Natural killer cell (primary cell): ENCODE data around the gene LCN6. TPM values are rescaled to one million over a fixed set of nuclear protein-coding genes. Genes with fewer than 3 reads are reported as not detected.

Experiments
- ATAC-seq, 3 donors: fragments of 150-1000 bp in 2 of 3; fragments of 200-7000 bp in 1 of 3; cut with Tn5 transposase; 1 replicate in 1 of 3; 2 replicates in 2 of 3; pipeline ENCODE4 v1.10.0; 2021; ENCODE audit warnings: mild to moderate bottlenecking in 2 of 3, moderate library complexity in 2 of 3
- DNase-seq, 2 donors: peaks; one replicate each; pipeline versions ENCODE4 v3.0.0 to v3.0.0-alpha.2; 2013 to 2021; ENCODE audit warnings: mixed read lengths in 1 of 2
- H3K27ac ChIP-seq: one replicate; pipeline ENCODE4 v1.5.1; 2013; ENCODE audit warnings: mild to moderate bottlenecking, low read length
- H3K27me3 ChIP-seq: one replicate; pipeline ENCODE4 v1.6.1; 2013; ENCODE audit warnings: low read length; ENCODE audit not compliant: control insufficient read depth, insufficient read depth
- H3K36me3 ChIP-seq: one replicate; pipeline ENCODE4 v1.6.1; 2013; ENCODE audit warnings: low read length; ENCODE audit not compliant: control insufficient read depth, insufficient read depth
- H3K4me1 ChIP-seq: one replicate; pipeline ENCODE4 v1.6.1; 2013; ENCODE audit warnings: low read length; ENCODE audit not compliant: control insufficient read depth, insufficient read depth
- H3K4me3 ChIP-seq: one replicate; pipeline ENCODE4 v1.5.1; 2013; ENCODE audit warnings: low read length
- H3K9me3 ChIP-seq: one replicate; pipeline ENCODE4 v1.6.1; 2013; ENCODE audit warnings: low read length; ENCODE audit not compliant: control insufficient read depth, insufficient read depth
- H3K27ac Mint-ChIP-seq, 2 donors: one replicate each; pipeline ENCODE4 v1.8.0; 2022; ENCODE audit warnings: mild to moderate bottlenecking in 2 of 2, mixed read lengths in 2 of 2, moderate library complexity in 1 of 2
- H3K27me3 Mint-ChIP-seq, 2 donors: one replicate each; pipeline ENCODE4 v1.8.0; 2022; ENCODE audit warnings: low read depth in 2 of 2, mixed read lengths in 2 of 2
- H3K36me3 Mint-ChIP-seq: one replicate; pipeline ENCODE4 v1.8.0; 2022; ENCODE audit warnings: mixed read lengths
- H3K4me1 Mint-ChIP-seq, 2 donors: one replicate each; pipeline ENCODE4 v1.8.0; 2022; ENCODE audit warnings: mixed read lengths in 2 of 2
- H3K4me3 Mint-ChIP-seq: one replicate; pipeline ENCODE4 v1.8.0; 2022; ENCODE audit warnings: mild to moderate bottlenecking, moderate library complexity, mixed read lengths
- H3K9me3 Mint-ChIP-seq, 2 donors: one replicate each; pipeline ENCODE4 v1.8.0; 2022; ENCODE audit warnings: mixed read lengths in 2 of 2
- CTCF ChIP-seq: fragments of 200-600 bp; IDR thresholded peaks from one replicate; pipeline ENCODE4 v1.8.0; 2022; ENCODE audit warnings: antibody characterized with exemption
- WGBS: methylation state at CpG from one replicate; pipeline ENCODE4 v1.1.7; 2013; ENCODE audit warnings: missing lambda C conversion rate; ENCODE audit not compliant: insufficient coverage; 5-methylcytosine and 5-hydroxymethylcytosine counted together
- intact Hi-C: fragments of 100-400 bp; cut with micrococcal nuclease; formaldehyde crosslinking; loops from one replicate; pipeline ENCODE4 v1.14.2; 2022
- total RNA-seq, 4 donors: library from RNA; stranded (reverse); fragments of 120-200 nt in 1 of 4; gene quantifications; one replicate each; pipeline versions ENCODE4 v1.2.3 to v1.2.4, GENCODE V29; 2013 to 2022

The LCN6 gene
- total RNA-seq, 3 donors from 2014 or later (not counting 1 experiment from before 2014, with no cell fraction given), result not detected

DNA sequence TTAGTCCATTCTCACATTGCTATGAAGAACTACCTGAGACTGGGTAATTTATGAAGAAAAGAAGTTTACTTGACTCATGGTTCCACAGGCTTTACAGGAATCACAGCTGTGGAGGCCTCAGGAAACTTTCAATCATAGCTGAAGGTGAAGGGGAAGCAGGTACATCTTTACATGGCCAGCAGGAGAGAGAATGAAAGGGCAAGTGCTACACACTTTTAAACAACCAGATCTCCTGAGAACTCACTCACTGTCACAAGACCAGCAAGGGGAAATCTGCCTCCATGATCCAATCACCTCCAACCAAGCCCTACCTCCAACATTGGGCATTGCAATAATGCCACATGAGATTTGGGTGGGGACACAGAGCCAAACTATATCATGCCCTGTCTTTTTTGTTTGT, 3.5 kb upstream of the LCN6 start:
- H3K36me3 ChIP-seq, result no peaks in the 10 kb centered on the region

DNA sequence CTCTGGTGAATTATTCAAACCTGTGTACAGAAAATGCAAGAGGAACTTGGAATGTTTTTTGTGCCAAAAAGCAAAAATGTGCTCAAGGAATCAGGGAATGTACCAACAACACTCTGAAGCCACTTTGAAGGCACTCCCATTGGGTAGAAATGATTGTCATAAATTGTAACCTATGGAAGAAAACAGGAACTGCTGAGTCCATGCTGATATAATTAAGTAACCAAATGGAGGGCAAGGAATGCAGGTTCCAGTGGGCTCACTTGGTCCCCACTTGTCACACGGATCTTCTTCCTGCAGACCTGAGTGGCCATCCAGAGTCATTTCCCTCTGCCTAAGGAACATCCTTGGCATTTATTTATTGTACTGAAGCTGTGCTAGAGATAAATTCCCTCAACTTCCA, 2.9 kb upstream of the LCN6 start:
- no peaks in the 10 kb centered on the region for H3K4me1 Mint-ChIP-seq
- no peak overlapping the region for H3K27ac Mint-ChIP-seq

More for the DNA sequence above, 3.5 kb upstream of the LCN6 start:
- peaks cover 17 to 18% of the 10 kb centered on the region in 2 donors for H3K27me3 Mint-ChIP-seq
- H3K9me3 Mint-ChIP-seq, result peaks cover 5 to 6% of the 10 kb centered on the region in 2 donors
- H3K4me3 Mint-ChIP-seq, result no peak overlapping the region
- Histone ChIP-seq H3K27ac (no peak overlapping the region), H3K4me3 (no peak overlapping the region), H3K27me3 (no peaks in the 10 kb centered on the region), H3K4me1 (peaks cover 25% of the 10 kb centered on the region), H3K9me3 (peaks cover 10% of the 10 kb centered on the region)
- no peak for DNase-seq
- TF ChIP-seq CTCF, result no peak
- H3K27ac Mint-ChIP-seq, result no peak overlapping the region
- H3K4me1 Mint-ChIP-seq, result no peaks in the 10 kb centered on the region
- ATAC-seq, result no peak
- intact Hi-C loops, result no loop called here
- no peaks in the 10 kb centered on the region for H3K36me3 Mint-ChIP-seq

DNA sequence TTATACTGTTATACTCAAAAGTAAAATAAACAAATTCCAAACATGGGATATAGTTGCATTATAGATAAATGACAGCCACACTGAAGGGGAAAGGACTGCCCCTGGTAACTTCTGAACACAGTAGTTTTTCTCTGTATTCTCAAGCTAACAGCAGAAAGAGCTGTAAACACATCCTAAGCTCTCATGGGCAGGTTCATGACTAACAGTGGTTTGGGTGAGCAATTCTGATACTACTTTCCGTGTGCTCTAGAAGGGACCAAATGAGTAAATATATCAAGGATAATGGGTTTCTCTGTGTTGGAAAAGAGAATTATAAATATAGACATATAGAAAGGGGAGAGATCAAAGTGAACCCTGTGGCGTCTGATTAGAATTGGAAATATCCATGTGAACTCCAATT, 2.2 kb upstream of the LCN6 start:
- Mint-ChIP-seq H3K27ac (no peak overlapping the region), H3K27me3 (peaks cover 15 to 18% of the 10 kb centered on the region in 2 donors), H3K9me3 (peaks cover 5 to 6% of the 10 kb centered on the region in 2 donors), H3K36me3 (no peaks in the 10 kb centered on the region), H3K4me3 (no peak overlapping the region), H3K4me1 (no peaks in the 10 kb centered on the region)
- WGBS, result 66% methylated on average over 2 of the region's 2 CpGs
- Histone ChIP-seq H3K36me3 (no peaks in the 10 kb centered on the region), H3K27me3 (no peaks in the 10 kb centered on the region), H3K4me1 (peaks cover 25% of the 10 kb centered on the region), H3K4me3 (no peak overlapping the region), H3K9me3 (peaks cover 10% of the 10 kb centered on the region), H3K27ac (no peak overlapping the region)
- no peak for DNase-seq
- intact Hi-C loops, result no loop called here
- no peak for TF ChIP-seq CTCF
- ATAC-seq, result no peak

More for the DNA sequence above, 2.9 kb upstream of the LCN6 start:
- Histone ChIP-seq H3K27me3 (no peaks in the 10 kb centered on the region), H3K4me1 (peaks cover 25% of the 10 kb centered on the region), H3K36me3 (no peaks in the 10 kb centered on the region), H3K4me3 (no peak overlapping the region), H3K27ac (no peak overlapping the region), H3K9me3 (peaks cover 10% of the 10 kb centered on the region)
- ATAC-seq (no peak), DNase-seq (no peak)
- Mint-ChIP-seq H3K27me3 (peaks cover 17 to 18% of the 10 kb centered on the region in 2 donors), H3K9me3 (peaks cover 5 to 6% of the 10 kb centered on the region in 2 donors), H3K4me3 (no peak overlapping the region), H3K36me3 (no peaks in the 10 kb centered on the region)
- 90% methylated on average over 1 of the region's 1 CpG for whole genome bisulfite sequencing
- intact Hi-C loops, result no loop called here
- TF ChIP-seq CTCF, result no peak
